Ovary (tissue), 3 donors: ENCODE data around the gene TGFBR1.

Experiments used
- POLR2A ChIP-seq: fragments of 450-650 bp; IDR thresholded peaks from one replicate; pipeline ENCODE4 v1.6.1; 2017; ENCODE audit warnings: antibody characterized with exemption, mild to moderate bottlenecking, moderate library complexity
- TF ChIP-seq, protein P1 (sequence below), 3 donors: fragments of 450-650 bp in 2 of 3; fragments of 200-600 bp in 1 of 3; IDR thresholded peaks; one replicate each; pipeline versions ENCODE4 v1.5.1 to v1.8.0; 2016 to 2022; ENCODE audit warnings: antibody characterized with exemption in 3 of 3, mild to moderate bottlenecking in 1 of 3
- donor health status: DM: no; HTN: no; CAD: no.

- TF ChIP-seq, protein P1, sequence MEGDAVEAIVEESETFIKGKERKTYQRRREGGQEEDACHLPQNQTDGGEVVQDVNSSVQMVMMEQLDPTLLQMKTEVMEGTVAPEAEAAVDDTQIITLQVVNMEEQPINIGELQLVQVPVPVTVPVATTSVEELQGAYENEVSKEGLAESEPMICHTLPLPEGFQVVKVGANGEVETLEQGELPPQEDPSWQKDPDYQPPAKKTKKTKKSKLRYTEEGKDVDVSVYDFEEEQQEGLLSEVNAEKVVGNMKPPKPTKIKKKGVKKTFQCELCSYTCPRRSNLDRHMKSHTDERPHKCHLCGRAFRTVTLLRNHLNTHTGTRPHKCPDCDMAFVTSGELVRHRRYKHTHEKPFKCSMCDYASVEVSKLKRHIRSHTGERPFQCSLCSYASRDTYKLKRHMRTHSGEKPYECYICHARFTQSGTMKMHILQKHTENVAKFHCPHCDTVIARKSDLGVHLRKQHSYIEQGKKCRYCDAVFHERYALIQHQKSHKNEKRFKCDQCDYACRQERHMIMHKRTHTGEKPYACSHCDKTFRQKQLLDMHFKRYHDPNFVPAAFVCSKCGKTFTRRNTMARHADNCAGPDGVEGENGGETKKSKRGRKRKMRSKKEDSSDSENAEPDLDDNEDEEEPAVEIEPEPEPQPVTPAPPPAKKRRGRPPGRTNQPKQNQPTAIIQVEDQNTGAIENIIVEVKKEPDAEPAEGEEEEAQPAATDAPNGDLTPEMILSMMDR (IDR thresholded peaks at IDR 0.05), result no peak
- TF ChIP-seq POLR2A, result no peak
Observed at GRCh38 chr9:99173570-99174504, 68.9 kb downstream of the TGFBR1 start.
